Mesenchymal stem cell (in vitro differentiated cells and primary cell): ENCODE data around the gene EFCAB7.

Experiments
- DNase-seq: peaks from one replicate; pipeline ENCODE4 v3.0.0-alpha.2; 2013
- H2AFZ ChIP-seq: one replicate; pipeline ENCODE4 v1.6.1; 2013; ENCODE audit warnings: low read depth, mild to moderate bottlenecking, control low read depth, inconsistent platforms, low read length, moderate library complexity
- H2AK5ac ChIP-seq: 2 replicates; pipeline ENCODE4 v1.6.1; 2013; ENCODE audit warnings: low read length, moderate library complexity, mild to moderate bottlenecking, inconsistent platforms; ENCODE audit not compliant: severe bottlenecking
- H2BK120ac ChIP-seq: one replicate; pipeline ENCODE4 v1.6.1; 2013; ENCODE audit warnings: low read depth, mild to moderate bottlenecking, inconsistent platforms, low read length, moderate library complexity
- H2BK12ac ChIP-seq, 2 experiments: one replicate each; pipeline ENCODE4 v1.6.1; 2013; ENCODE audit warnings: inconsistent platforms in 2 of 2, low read length in 2 of 2, mild to moderate bottlenecking in 2 of 2, moderate library complexity in 2 of 2, control low read depth in 1 of 2
- H2BK15ac ChIP-seq: one replicate; pipeline ENCODE4 v1.6.1; 2013; ENCODE audit warnings: mild to moderate bottlenecking, low read depth, inconsistent platforms; ENCODE audit not compliant: poor library complexity, severe bottlenecking
- H2BK5ac ChIP-seq: 2 replicates; pipeline ENCODE4 v1.6.1; 2013; ENCODE audit warnings: low read depth, mild to moderate bottlenecking, low read length, control low read depth, inconsistent platforms; ENCODE audit not compliant: poor library complexity, severe bottlenecking
- H3K14ac ChIP-seq, 2 experiments: one replicate each; pipeline ENCODE4 v1.6.1; 2013; ENCODE audit warnings: inconsistent platforms in 2 of 2, low read length in 2 of 2, control low read depth in 1 of 2, mild to moderate bottlenecking in 1 of 2, moderate library complexity in 1 of 2
- H3K18ac ChIP-seq, 2 experiments: one replicate each; pipeline ENCODE4 v1.6.1; 2013; ENCODE audit warnings: inconsistent platforms in 2 of 2, low read length in 2 of 2, control low read depth in 1 of 2, low read depth in 1 of 2, mild to moderate bottlenecking in 1 of 2
- H3K23ac ChIP-seq, 2 experiments: one replicate each; pipeline ENCODE4 v1.6.1; 2013; ENCODE audit warnings: inconsistent platforms in 2 of 2, low read length in 2 of 2, mild to moderate bottlenecking in 2 of 2, moderate library complexity in 2 of 2, control low read depth in 1 of 2
- H3K27ac ChIP-seq: 2 replicates; pipeline ENCODE4 v1.5.1; 2013; ENCODE audit warnings: mild to moderate bottlenecking, moderate library complexity, low read length, control low read depth, inconsistent platforms; ENCODE audit not compliant: poor library complexity, severe bottlenecking
- H3K27me3 ChIP-seq, 2 experiments: 2 replicates each; pipeline versions ENCODE4 v1.6.1 to v1.7.0; 2013; ENCODE audit warnings: low read length in 2 of 2, mild to moderate bottlenecking in 2 of 2, moderate library complexity in 2 of 2, control low read depth in 1 of 2, inconsistent platforms in 1 of 2; ENCODE audit not compliant: control insufficient read depth in 1 of 2, insufficient read depth in 1 of 2
- H3K36me3 ChIP-seq, 2 experiments: 2 replicates each; pipeline versions ENCODE4 v1.6.1 to v1.7.0; 2013; ENCODE audit warnings: low read length in 2 of 2, control low read depth in 1 of 2, inconsistent platforms in 1 of 2, low read depth in 1 of 2, mild to moderate bottlenecking in 1 of 2; ENCODE audit not compliant: insufficient read depth in 2 of 2, control insufficient read depth in 1 of 2
- H3K4ac ChIP-seq, 2 experiments: one replicate each; pipeline ENCODE4 v1.6.1; 2013; ENCODE audit warnings: inconsistent platforms in 2 of 2, low read length in 2 of 2, mild to moderate bottlenecking in 2 of 2, moderate library complexity in 2 of 2, control low read depth in 1 of 2, low read depth in 1 of 2
- H3K4me1 ChIP-seq: 2 replicates; pipeline ENCODE4 v1.6.1; 2013; ENCODE audit warnings: low read depth, low read length, control low read depth; ENCODE audit not compliant: control insufficient read depth, insufficient read depth
- H3K4me2 ChIP-seq: 2 replicates; pipeline ENCODE4 v1.6.1; 2013; ENCODE audit warnings: low read length, mild to moderate bottlenecking, inconsistent platforms; ENCODE audit not compliant: poor library complexity, severe bottlenecking
- H3K4me3 ChIP-seq, 2 experiments: 2 replicates each; pipeline versions ENCODE4 v1.5.1 to v1.7.0; 2013; ENCODE audit warnings: low read length in 2 of 2, mild to moderate bottlenecking in 2 of 2, control low read depth in 1 of 2, low read depth in 1 of 2; ENCODE audit not compliant: insufficient read depth in 1 of 2
- H3K79me1 ChIP-seq: replicated peaks from 2 replicates; pipeline ENCODE4 v1.6.1; 2013; ENCODE audit warnings: mild to moderate bottlenecking, control low read depth, low read length, inconsistent platforms; ENCODE audit not compliant: poor library complexity, severe bottlenecking
- H3K9ac ChIP-seq: 2 replicates; pipeline ENCODE4 v1.7.0; 2013; ENCODE audit warnings: mild to moderate bottlenecking, low read length, moderate library complexity
- H3K9me3 ChIP-seq: 2 replicates; pipeline ENCODE4 v1.7.0; 2013; ENCODE audit warnings: mild to moderate bottlenecking, low read length; ENCODE audit not compliant: control insufficient read depth
- H4K8ac ChIP-seq: one replicate; pipeline ENCODE4 v1.6.1; 2013; ENCODE audit warnings: inconsistent platforms, mild to moderate bottlenecking, low read length, moderate library complexity
- H4K91ac ChIP-seq: one replicate; pipeline ENCODE4 v1.6.1; 2013; ENCODE audit warnings: mild to moderate bottlenecking, low read length, inconsistent platforms
- WGBS: methylation state at CpG from one replicate; pipeline ENCODE4 v1.1.7; 2013; ENCODE audit warnings: mixed read lengths; 5-methylcytosine and 5-hydroxymethylcytosine counted together

The EFCAB7 gene

DNA sequence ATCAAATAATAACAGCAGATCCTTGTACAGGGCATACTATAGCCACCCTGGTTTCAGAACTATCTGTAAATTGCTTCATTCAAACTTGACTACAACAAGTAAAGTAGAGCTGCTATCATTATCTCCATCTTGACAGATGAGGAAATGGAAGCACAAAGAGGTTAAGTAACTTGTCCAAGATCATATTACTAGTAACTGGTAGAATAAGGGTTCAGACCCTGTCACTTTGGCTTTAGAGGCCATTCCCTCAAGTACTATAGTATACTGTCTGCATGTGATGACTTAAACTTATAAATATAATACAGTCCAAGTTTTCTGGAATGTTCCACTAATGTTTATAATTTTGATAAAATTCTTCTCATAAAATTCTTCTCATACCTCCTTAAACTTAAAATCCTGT lies 94.7 kb downstream of the EFCAB7 start:
- no peak overlapping the region for H4K8ac ChIP-seq
- no peaks in the 10 kb centered on the region for H3K9me3 ChIP-seq
- H2AFZ ChIP-seq, result no peak overlapping the region
- no peak overlapping the region for H2AK5ac ChIP-seq
- DNase-seq, result no peak
- H2BK120ac ChIP-seq, result no peak overlapping the region
- H2BK12ac ChIP-seq, result no peak overlapping the region
- no peak overlapping the region for H3K27ac ChIP-seq
- H3K14ac ChIP-seq, result no peak overlapping the region
- no peak overlapping the region for H3K4ac ChIP-seq
- H3K4me1 ChIP-seq, result peaks cover 2% of the 10 kb centered on the region
- no peak overlapping the region for H3K4me2 ChIP-seq
- no peak overlapping the region for H3K23ac ChIP-seq
- no peak overlapping the region for H3K18ac ChIP-seq
- no peaks in the 10 kb centered on the region for H3K27me3 ChIP-seq
- no peak overlapping the region for H3K9ac ChIP-seq
- H4K91ac ChIP-seq, result no peak overlapping the region
- no peak overlapping the region for H2BK5ac ChIP-seq
- H3K4me3 ChIP-seq, result no peak overlapping the region
- H2BK15ac ChIP-seq, result no peak overlapping the region
- H3K79me1 ChIP-seq, result peaks cover 35% of the 10 kb centered on the region
- H3K36me3 ChIP-seq, result no peaks in the 10 kb centered on the region

DNA sequence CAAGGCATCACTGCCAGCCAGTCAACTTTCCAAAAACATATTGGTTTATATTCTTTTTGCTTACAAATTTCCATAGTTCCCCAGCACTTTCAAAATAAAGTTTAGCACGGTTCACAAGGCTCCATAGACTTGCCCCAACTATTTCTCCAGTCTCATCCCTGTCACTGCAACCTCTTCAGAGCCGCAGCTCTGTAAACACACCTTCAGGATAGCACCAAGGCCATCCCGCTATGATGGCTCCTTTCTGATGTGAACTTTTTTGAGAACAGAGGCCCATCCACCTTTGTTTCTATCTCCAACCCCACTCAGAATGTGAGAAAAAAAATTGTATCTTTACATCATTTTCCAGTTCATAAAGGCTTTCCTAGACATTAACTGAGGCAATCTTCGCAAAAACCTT lies 96.2 kb downstream of the EFCAB7 start:
- no peak overlapping the region for H4K8ac ChIP-seq
- H3K9me3 ChIP-seq, result no peaks in the 10 kb centered on the region
- H2BK120ac ChIP-seq, result no peak overlapping the region
- H3K27ac ChIP-seq, result no peak overlapping the region
- H4K91ac ChIP-seq, result no peak overlapping the region
- no peaks in the 10 kb centered on the region for H3K27me3 ChIP-seq
- H3K14ac ChIP-seq, result no peak overlapping the region
- H3K4me1 ChIP-seq, result peaks cover 2% of the 10 kb centered on the region
- H2BK12ac ChIP-seq, result no peak overlapping the region
- H2AFZ ChIP-seq, result no peak overlapping the region
- H3K79me1 ChIP-seq, result peaks cover 39% of the 10 kb centered on the region
- H3K4ac ChIP-seq, result no peak overlapping the region
- DNase-seq, result no peak
- no peak overlapping the region for H2BK5ac ChIP-seq
- no peak overlapping the region for H3K4me3 ChIP-seq
- H3K36me3 ChIP-seq, result no peaks in the 10 kb centered on the region
- no peak overlapping the region for H2AK5ac ChIP-seq
- H3K4me2 ChIP-seq, result no peak overlapping the region
- no peak overlapping the region for H3K9ac ChIP-seq
- no peak overlapping the region for H3K18ac ChIP-seq
- H2BK15ac ChIP-seq, result no peak overlapping the region
- WGBS, result 91% methylated on average over 4 of the region's 4 CpGs
- H3K23ac ChIP-seq, result no peak overlapping the region

DNA sequence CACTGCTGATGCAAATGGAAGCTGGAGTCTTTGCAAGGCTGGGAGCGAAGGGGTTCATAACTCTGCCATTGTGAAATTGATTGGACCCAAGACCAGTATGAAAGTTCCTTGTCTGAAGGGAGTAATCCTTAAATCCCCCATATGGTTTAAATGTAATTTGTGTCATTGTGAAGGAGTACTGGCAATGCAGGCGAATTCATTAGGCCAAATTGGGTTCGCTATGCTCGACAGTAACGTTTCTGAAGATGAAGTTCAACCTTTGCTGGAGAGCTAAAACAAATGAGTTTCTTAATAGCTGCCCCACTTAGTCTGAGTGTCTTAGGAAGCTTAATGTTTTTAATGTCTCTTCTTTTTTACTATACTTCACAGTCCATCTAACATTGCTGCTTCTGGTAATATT lies 97.3 kb downstream of the EFCAB7 start:
- H2AK5ac ChIP-seq, result no peak overlapping the region
- no peak overlapping the region for H3K14ac ChIP-seq
- no peak for DNase-seq
- peaks cover 2% of the 10 kb centered on the region for H3K4me1 ChIP-seq
- H3K18ac ChIP-seq, result no peak overlapping the region
- H3K4ac ChIP-seq, result no peak overlapping the region
- H2BK5ac ChIP-seq, result no peak overlapping the region
- H3K79me1 ChIP-seq, result peaks cover 39% of the 10 kb centered on the region
- no peaks in the 10 kb centered on the region for H3K36me3 ChIP-seq
- H3K27ac ChIP-seq, result no peak overlapping the region
- H2BK120ac ChIP-seq, result no peak overlapping the region
- no peak overlapping the region for H4K91ac ChIP-seq
- H2BK15ac ChIP-seq, result no peak overlapping the region
- H3K9me3 ChIP-seq, result no peaks in the 10 kb centered on the region
- no peak overlapping the region for H3K9ac ChIP-seq
- no peak overlapping the region for H3K4me3 ChIP-seq
- no peaks in the 10 kb centered on the region for H3K27me3 ChIP-seq
- H3K23ac ChIP-seq, result no peak overlapping the region
- WGBS, result 92% methylated on average over 5 of the region's 5 CpGs
- H2AFZ ChIP-seq, result no peak overlapping the region
- H2BK12ac ChIP-seq, result no peak overlapping the region
- no peak overlapping the region for H3K4me2 ChIP-seq
- H4K8ac ChIP-seq, result no peak overlapping the region

DNA sequence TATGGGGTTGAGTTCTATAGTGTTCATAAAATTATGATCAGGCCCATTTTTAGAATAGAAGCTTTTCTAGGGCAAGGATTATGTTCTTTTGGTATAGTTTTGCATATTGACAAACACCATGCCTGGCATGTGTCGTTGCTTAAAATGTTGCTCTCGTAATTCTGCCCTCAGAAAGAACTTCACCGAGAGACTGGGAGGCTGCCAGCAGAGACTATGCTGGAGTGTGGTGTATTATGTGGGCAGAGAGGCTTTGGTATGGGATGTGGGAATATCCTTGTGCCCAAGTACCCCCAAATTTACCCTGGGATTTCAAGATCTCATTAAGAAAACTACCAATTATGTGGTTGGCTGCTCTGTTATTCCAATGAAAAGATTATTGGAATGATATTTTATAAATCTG lies 97.8 kb downstream of the EFCAB7 start:
- H3K9ac ChIP-seq, result no peak overlapping the region
- H2BK15ac ChIP-seq, result no peak overlapping the region
- no peak overlapping the region for H3K23ac ChIP-seq
- no peak overlapping the region for H3K4ac ChIP-seq
- H3K27me3 ChIP-seq, result no peaks in the 10 kb centered on the region
- H4K91ac ChIP-seq, result no peak overlapping the region
- no peak overlapping the region for H3K14ac ChIP-seq
- no peak overlapping the region for H2BK120ac ChIP-seq
- WGBS, result 93% methylated on average over 3 of the region's 3 CpGs
- no peak for DNase-seq
- no peak overlapping the region for H2AFZ ChIP-seq
- H3K4me1 ChIP-seq, result peaks cover 2% of the 10 kb centered on the region
- H2AK5ac ChIP-seq, result no peak overlapping the region
- H3K36me3 ChIP-seq, result no peaks in the 10 kb centered on the region
- no peaks in the 10 kb centered on the region for H3K9me3 ChIP-seq
- no peak overlapping the region for H3K4me2 ChIP-seq
- no peak overlapping the region for H2BK5ac ChIP-seq
- no peak overlapping the region for H4K8ac ChIP-seq
- peaks cover 39% of the 10 kb centered on the region for H3K79me1 ChIP-seq
- no peak overlapping the region for H3K27ac ChIP-seq
- no peak overlapping the region for H3K4me3 ChIP-seq
- no peak overlapping the region for H3K18ac ChIP-seq
- peak overlapping the region in 1 of 2 experiments; percentile 62 for H2BK12ac ChIP-seq
